NOMO-1 treated with DMSO at 0.1 percent for 48 hours (cell line): ENCODE results near the gene TTLL12.

Experiments
- DNase-seq: peaks from one replicate; lab custom pipeline; 2025; ENCODE audit not compliant: unreplicated experiment; lab: John Stamatoyannopoulos, UW

TTLL12 gene

DNA sequence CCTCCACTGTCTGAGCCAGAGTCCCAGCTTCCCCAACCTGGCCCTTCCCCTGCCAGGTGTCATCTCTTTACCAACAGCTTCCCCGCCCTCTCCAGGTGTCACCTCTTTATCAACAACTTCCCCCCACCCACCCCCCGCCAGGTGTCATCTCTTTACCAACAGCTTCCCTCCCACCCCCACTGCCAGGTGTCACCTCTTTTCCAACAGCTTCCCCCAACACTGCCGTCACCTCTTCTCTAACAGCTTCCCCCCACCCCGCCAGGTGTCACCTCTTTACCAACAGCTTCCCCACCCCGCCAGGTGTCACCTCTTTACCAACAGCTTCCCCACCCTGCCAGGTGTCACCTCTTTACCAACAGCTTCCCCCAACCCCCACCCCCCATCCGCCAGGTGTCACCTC is 29.8 kb upstream of the TTLL12 start:
- no peak for DNase-seq

DNA sequence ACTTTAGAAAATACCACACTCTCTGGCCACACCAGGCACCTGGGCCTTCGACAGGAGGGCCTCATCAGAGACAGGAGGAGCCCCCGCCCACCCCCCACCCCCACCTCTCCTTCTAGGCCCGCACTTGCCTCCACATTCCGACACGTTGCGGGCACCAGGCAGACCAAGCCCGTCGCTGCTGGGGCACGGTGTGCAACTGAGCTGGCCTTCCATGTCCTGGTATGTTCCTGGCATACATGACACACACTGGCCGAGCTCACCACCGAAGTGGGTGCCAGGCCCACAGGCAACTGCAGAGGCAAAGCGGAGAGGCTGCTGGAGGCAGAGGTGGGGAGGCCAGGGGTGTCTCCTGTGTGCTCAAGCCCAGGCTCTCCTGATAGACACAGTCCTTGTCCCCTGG is 27.0 kb upstream of the TTLL12 start:
- no peak for DNase-seq

DNA sequence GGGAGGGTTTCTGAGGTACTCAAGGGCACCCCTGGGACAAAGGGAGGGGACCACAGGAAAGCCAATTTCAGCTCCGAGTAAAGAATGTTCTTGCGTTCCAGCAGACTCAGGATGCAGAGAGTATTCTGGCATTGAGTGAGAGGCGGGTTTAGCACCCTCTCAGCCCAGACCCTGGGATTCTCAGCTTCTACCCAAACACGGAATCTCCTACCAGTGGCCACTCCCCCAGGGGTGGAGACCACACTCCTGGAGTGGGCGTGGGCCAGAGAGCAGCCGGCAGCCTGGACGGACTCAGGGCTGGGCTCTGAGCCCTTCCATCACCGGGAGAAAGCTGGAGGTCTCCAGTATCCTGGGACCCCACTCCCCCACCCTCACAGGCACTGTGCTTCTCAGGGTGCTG is 26.1 kb upstream of the TTLL12 start:
- DNase-seq = no peak

DNA sequence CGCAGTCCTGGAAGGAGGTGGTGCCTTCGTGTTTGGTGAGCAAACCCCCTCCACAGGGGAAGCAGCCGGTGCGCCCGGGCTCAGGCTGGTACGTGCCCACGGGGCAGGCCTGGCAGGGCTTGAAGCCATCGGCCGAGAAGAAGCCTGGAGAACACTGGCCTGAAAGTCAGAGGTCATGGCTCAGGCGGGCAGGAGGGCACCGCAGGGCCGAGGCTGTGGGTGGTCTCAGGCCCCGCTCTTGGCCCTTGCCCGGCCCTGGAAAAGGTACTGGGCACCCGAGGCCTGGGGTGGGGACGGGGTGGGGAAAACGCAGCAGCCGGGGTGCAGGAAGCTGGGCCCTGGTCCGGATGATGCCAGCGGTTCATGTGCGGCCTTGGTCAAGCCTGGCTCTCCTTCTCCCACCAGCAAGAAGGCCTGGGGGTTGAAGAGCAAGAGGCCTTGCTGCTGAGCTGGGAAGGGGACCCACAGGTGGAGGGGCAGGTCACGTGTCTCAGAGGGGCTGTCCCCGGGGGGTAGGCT is 25.6 kb upstream of the TTLL12 start:
- DNase-seq = no peak

DNA sequence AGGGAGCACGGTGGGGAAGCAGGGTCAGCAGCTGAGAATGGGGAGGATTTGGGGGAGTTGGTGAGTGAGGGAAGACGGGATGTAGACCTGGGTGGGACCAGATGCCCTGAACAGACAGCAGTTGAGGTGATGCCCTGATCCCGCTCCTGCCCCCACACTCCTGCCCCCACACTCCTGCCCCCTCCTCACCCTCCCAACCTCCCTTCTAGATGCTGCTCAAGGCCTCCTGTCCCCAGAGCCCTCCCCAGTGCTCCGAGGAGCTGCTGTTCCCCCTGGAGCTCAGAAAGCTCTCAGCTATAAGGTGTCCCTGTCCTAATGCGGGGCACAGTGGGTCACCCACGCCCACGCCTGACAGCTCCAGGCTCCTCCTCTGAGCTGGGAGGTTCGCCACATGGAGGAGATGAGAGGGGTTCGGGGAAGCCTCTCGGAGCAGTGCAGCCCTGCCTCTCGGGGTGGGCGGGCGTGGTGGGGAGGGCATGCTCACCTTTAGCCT is 25.1 kb upstream of the TTLL12 start:
- no peak for DNase-seq

DNA sequence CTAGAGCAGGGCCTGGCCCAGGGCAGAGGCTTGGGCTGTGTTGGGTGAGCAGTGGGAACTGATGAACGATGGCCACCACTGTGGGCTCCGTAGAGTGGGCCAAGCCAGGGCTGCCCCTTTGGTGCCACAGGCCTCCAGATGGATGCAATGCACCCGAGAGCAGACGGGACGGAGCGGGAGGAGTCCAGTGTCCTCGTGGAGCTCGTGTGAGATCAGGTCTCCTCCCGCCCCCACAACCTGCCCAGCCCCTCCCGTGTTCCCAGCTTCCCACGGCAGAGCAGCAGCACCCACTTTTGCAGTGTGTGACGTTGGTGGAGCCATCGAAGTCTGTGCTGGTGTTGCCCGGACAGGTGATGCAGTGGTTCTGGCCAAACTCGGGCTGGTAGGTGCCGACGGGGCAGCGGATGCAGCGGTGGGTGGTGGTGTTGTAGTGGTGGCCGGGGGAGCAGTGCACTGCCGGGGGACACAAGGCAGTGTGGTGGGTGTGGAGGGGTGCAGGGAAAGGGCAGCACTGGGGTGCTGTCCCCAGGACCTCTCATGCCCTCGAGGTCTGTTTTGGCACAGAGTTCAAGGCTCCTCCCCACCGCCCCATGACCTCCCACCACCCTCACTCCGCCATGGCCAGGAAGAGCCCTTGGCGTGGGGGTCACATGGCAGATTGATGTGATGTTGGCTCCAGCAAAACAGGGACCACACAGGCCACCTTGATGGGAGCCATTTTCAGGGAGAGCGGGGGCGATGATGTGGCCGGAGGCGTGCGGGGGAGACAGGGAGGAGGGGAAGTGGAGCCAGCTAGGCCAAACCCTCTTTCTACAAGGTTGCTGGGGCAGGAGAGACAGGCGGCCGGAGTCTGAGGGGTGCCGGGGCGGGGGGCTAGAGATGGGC is 23.9 kb upstream of the TTLL12 start:
- DNase-seq = no peak

DNA sequence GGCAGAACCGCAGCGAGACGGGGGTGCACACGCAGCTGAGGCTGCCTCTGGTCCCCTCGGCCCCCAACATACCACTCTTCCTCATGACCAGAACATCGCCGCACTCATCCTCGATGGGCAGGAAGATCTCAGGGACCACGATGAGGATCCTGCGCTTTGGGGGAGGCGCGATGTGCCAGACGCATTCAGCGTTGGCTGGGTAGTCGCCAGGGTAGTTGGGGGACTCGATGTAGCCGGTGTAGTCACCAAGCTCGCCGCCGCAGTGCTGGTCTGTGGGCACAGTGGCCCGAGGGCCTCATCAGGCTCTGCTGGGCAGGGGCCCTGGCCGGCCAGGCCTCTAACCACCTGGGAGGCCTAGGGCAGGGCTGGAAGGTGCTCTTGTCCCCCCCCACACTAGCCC is 23.0 kb upstream of the TTLL12 start:
- no peak for DNase-seq

DNA sequence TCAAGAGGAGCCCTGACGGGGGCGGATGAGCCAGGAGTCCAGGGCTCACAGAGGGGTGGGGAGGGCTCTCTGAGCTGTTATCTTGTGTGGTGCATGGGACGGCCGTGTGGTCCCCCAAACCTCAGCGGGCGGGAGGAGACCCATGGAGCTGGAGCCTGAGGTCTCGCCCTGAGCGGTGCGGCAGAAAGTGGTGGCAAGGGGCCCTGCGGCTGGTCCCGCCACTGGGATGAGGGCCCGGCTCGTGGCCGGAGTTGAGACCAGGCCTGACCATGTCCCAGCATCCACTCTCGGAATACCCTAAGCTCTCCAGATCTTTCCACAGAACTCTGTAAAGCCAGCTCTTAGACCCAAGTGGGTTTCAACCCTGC is 22.6 kb upstream of the TTLL12 start:
- DNase-seq = no peak

DNA sequence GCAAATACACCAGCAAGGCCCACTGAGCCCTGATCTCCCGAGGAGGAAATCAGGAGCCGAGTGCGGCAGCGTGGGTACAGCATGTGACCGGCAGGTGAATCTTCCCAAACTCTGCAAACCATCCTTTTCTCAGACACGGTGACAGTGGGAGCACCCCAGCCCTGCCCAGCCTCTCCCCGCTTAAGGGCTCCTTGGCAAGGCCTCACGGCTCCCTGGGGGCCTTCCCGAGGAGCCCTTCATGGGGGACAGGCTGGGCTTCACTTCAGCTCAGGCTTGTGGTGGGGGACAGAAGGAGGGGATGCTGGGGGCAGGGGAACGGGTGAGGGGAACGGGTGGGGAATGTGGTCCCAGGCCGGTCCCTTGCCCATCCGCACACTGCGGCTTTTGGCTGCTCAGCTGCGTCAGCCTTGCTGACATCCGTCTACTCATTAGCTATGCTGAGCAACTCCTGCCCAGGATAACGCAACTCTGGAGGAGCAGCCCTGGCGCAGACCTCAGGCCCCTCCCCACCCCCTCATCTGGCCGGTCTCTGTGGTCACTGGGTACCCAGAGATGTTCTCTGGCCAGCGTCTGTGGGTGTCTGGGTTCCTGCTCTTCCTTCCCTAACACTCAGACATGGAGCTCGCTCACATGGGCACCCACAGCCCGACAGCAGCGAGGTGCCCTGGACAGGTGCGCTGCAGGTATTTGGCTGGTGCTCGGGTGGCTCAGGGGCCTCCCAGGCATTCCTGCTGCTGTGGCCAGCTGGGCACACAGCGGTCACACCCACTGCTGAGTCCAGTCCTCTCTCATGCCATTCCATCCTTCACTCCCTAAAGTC is 22.0 kb upstream of the TTLL12 start:
- DNase-seq = no peak

DNA sequence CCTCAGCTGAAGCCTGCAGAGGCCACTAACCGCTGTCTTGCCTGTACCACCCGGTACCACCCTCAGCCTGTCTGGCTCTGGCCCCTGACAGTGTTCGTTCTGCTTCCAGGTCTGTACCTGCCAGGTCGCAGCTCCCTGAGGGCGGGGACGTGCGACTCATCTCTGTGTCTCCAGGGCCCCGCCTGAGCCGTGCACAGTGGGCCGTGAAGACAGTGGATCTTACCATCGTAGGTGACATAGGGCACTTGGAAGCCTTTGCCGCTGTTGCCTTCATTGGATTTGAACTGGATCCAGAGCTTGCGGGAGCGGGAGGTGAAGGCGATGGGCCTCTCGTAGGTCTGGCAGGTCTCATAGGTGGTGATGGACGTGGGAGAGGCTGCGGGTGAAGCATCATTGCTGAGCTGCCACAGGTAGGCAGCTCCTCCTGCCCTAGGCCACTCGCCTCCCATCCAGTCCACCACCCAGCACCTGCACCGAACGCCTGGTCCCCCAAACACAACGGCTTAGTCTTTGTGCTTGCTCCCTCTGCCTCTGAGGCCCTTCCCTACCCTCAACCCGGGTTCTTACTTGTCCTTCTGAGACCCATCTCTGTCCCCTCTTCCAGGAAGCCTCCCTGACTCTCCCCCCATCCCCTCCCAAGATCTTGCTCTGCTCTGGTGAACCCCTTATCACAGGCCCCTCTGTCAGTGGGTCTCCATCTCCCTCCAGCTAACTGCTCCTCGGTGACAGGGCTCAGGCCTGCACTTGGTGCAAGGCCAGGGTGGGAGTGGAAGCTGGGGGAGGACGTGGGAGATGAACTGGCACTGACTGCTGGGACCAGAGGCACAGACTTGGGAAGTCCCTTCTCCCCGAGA is 21.1 kb upstream of the TTLL12 start:
- no peak for DNase-seq

DNA sequence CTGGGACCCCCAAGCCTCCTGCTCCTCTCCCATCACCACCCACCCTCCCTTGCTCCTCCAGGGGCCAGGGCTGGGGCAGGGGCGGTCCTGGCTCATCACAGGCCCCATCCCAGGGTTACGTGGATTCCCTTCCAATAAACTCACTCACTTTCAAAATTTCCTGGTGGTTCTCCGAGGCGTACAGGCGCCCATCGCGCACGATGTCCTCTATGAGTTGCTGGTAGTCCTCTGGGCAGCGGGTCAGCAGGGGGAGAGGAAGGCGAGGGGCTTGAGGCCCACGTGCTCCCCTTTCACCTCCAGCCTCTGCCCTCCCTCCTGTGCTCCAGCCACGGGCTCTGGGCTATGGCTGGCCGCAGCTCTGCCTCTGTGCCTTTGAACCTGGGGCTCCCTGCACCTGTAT is 20.5 kb upstream of the TTLL12 start:
- DNase-seq = no peak

DNA sequence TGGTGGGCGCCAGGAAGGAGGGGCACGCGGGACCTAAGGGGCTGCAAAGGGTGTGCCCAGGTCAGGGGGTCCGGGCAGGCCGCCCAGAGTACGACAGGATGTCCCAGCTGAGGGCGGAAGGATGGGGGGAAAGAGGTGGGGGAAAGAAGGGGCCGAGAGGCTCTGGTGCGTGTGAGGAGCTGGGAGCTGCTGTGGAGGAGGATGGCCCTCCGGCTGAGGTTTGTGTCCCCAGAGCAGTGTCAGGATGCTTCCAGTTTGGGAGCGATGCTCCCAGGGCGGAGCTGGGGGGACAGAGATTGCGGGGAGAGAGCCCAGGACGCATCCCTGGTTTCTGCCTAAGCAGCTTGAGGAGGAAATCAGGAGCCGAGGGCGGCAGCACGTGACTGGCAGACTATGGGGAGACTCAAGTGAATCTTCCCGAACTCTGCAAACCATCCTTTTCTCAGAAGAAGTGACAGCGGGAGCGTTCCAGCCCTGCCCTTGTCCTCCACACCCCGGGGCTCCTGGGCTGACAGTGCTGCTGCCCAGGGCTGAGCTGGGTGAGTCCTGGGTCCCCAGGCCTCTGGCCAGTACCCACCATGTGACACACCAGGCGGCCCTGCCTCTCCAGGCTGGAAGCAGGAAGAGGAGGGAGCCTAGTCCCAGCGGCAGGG is 19.7 kb upstream of the TTLL12 start:
- DNase-seq = no peak

DNA sequence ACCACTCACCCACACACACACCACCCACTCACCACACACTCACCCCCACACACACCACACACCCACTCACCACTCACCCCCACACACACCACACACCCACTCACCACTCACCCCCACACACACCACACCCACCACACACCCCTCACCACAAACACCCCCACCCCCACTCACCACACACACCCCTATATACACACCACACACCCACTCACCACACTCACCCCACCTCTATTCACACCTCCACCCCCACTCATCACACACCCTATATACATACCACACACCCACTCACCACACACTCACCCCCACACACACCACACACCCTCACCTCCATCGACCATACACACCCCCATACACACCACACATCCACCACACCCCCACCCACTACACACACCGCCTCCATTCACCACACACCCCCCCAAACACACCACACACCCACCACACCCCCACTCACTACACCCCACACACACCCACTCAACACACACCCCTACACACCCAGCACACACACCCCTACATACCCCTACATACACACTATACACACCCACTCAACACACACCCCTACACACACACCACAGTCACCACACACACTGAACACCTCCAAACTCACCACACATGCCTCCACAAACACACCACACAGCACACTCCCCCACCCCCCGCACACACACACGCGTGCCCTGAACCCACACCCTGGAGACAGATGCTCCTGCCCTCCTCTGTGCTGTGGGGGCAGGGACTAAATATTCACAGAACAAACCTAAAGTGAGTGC is 19.0 kb upstream of the TTLL12 start:
- DNase-seq = no peak

DNA sequence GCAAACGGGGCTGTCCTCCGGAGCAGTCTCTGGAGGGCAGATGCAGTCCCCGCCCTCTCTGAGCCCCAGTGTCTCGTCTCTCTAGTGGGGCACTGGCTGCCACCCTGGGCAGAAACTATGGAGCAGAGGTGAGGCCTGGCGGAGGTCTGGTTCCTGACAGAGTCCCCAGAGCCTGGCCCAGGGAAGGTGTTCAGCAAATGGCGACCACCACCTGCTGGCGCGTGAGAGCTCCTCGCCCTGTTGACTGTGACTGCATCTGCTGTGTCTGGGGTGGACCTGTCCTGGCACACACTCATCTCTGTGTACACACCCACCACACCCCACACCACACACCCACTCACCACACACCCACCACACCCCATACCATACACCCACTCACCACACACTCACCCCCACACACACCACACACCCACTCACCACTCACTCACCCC is 18.3 kb upstream of the TTLL12 start:
- DNase-seq = no peak

DNA sequence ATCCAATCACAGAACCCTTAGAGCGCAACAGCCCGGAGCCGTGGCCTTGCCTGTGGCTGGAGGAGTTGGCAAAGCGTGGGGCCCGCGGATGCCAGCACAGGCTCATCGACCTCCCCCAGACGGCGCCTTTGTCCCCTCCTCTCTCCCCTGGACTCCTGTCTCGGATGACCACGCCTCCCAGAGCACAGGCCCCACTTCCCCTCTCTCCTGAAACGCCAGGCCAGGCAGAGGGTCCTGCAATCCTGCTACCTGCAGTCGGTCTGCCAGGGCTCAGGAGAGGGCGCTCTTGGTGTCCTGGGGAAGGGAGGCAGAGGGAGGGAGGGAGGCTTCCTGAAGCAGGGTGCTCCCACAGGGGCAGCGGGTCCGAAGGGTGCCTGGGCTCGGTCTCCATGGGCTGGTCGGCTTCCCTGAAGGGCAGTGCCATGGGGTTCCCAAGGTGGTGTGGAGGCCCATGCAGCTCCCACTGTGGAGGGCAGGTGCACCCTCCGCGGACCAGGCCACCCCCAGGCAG is 16.6 kb upstream of the TTLL12 start:
- no peak for DNase-seq

DNA sequence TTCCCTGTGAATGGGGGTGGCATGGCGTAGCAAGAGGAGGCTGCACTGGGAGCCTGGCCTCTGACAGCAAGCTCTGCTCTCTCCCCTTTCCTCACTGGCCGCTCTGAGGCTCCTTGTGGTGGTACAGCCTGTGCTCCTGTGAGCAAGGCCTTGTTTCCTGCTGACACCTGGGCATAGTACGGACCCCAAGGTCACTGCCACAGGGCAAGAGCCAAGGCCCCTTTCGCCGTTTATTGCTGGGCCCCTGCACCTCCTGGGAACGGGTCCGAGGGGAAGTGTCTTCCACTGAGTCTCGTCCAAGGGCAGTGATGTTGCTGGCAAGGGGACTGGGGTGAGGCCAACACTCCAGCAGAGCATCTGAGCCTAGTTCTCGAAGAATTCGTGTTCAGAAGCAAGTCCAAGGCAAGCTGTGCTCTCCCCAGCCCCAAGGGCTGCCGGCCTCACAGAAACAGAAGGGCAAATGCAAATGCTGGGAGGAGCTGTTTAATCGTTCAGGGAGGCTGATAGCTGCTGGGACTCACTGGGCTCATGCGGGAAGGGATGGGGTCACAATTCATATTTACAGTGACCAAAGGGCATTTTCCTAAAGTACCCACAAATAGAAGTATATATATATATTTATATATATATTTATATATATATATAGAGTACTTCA is 15.9 kb upstream of the TTLL12 start:
- DNase-seq = no peak

DNA sequence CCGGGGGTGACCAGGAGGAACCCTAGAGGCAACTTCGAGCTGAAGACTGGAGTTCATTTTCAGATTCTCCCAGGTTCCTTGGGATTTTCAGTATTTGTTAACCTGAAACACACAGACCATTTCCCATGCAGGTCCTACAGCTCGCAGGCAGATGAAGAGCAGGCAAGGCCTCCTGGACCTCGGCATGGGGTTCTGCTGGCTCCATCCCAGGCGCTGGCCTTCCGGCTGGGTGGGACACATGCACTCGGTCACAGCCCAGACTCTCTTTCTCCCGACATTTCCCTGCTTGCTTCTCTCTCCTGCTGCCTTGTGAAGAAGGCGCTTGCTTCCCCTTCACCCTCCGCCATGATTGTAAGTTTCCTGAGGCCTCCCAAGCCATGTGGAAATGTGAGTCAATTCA is 15.4 kb upstream of the TTLL12 start:
- DNase-seq = no peak

DNA sequence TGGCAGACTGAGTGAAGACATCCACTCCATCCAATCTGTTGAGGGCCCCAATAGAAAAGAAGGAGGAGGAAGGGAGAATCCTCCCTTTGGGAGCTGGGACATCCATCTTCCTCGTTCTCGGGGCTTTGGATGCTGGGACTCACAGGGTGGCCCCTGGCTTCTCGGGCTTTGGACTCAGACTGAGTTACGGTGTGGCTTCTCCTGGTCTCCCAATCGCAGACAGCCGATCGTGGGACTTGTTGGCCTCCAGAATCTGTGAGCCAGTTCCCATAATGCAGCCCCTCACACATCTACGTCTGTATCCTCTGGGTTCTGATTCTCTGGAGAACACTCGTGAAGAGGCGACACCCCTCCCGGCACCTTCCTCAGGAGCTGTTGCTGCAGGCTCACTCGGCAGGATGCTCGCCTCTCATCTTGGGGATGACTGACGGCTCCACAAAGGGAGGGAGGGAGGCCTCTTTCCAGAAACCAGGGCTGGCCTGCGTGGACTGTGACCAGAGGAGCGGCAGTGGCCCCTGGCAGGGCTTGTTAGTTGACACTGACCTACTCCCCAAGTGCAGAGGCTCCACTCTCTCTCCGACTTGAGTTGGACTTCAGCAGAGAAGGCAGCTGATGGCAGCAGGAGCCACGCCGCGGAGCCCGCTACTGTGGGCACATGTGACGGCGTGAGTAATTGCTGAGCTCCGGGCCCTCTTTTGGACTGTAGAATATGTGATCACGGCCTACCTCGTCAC is 14.7 kb upstream of the TTLL12 start:
- DNase-seq = no peak
